ENCODE results near the gene PHLDA1.

Gene PHLDA1

GRCh38 chr12:75977952-75978671 is 53.5 kb downstream of the PHLDA1 start:
- no peak for TF ChIP-seq GATA3 (IDR thresholded peaks at IDR 0.05; ENCODE audit: low read depth, low read length)
- TF ChIP-seq GATA2 (IDR thresholded peaks at IDR 0.05; ENCODE audit: low read depth, low read length): no peak

GRCh38 chr12:75977590-75977951 is 54.0 kb downstream of the PHLDA1 start:
- TF ChIP-seq GATA2 (IDR thresholded peaks at IDR 0.05; ENCODE audit: low read depth, low read length) (no peak), GATA3 (IDR thresholded peaks at IDR 0.05; ENCODE audit: low read depth, low read length) (no peak)

GRCh38 chr12:75976913-75977312 is 54.7 kb downstream of the PHLDA1 start:
- TF ChIP-seq GATA2 (IDR thresholded peaks at IDR 0.05; ENCODE audit: low read depth, low read length): no peak
- no peak for TF ChIP-seq GATA3 (IDR thresholded peaks at IDR 0.05; ENCODE audit: low read depth, low read length)

- no peak for TF ChIP-seq GATA3 (IDR thresholded peaks at IDR 0.05; ENCODE audit: low read depth, low read length)
These were observed 55.5 kb downstream of the PHLDA1 start for GRCh38 chr12:75976113-75976512.

GRCh38 chr12:75975702-75976101 is 55.9 kb downstream of the PHLDA1 start:
- TF ChIP-seq GATA3 (IDR thresholded peaks at IDR 0.05; ENCODE audit: low read depth, low read length) (no peak), GATA2 (IDR thresholded peaks at IDR 0.05; ENCODE audit: low read depth, low read length) (no peak)
